DMS79 (cell line): Measurements from ENCODE around the gene FAXC.
"Not testable (repeated sequence)": the region's sequence is repeated elsewhere in the genome, so short reads cannot be mapped to it uniquely, and the experiment has no call there.

ENCODE experiments used
- DNase-seq: peaks from one replicate; lab custom pipeline; 2025; lab: John Stamatoyannopoulos, UW

The FAXC gene

GRCh38 chr6:99285881-99286280 is 63.6 kb downstream of the FAXC start:
- no peak for DNase-seq

GRCh38 chr6:99282479-99283062 is 66.9 kb downstream of the FAXC start:
- no peak for DNase-seq

- no peak for DNase-seq
Observed at GRCh38 chr6:99276747-99277146, 72.7 kb downstream of the FAXC start.

GRCh38 chr6:99270826-99271225 is 78.6 kb downstream of the FAXC start:
- no peak for DNase-seq

- no peak for DNase-seq
Observed at GRCh38 chr6:99270030-99270429, 79.4 kb downstream of the FAXC start.

- DNase-seq = no peak
Observed at GRCh38 chr6:99269207-99269606, 80.3 kb downstream of the FAXC start.

GRCh38 chr6:99266996-99267395 is 82.5 kb downstream of the FAXC start:
- not testable (repeated sequence) for DNase-seq

GRCh38 chr6:99265447-99265846 is 84.0 kb downstream of the FAXC start:
- not testable (repeated sequence) for DNase-seq

- no peak for DNase-seq
Observed at GRCh38 chr6:99254616-99255550, 94.6 kb downstream of the FAXC start.

GRCh38 chr6:99253271-99253670 is 96.2 kb downstream of the FAXC start:
- no peak for DNase-seq

- no peak for DNase-seq
Observed at GRCh38 chr6:99252421-99252820, 97.1 kb downstream of the FAXC start.

GRCh38 chr6:99250476-99250875 is 99.0 kb downstream of the FAXC start:
- DNase-seq = no peak

- no peak for DNase-seq
Observed at GRCh38 chr6:99246602-99247001, 102.9 kb downstream of the FAXC start.

GRCh38 chr6:99241905-99242534 is 107.5 kb downstream of the FAXC start:
- no peak for DNase-seq

GRCh38 chr6:99236010-99236409 is 113.5 kb downstream of the FAXC start:
- no peak for DNase-seq

- no peak for DNase-seq
Observed at GRCh38 chr6:99233219-99233618, 116.3 kb downstream of the FAXC start.

- DNase-seq = no peak
Observed at GRCh38 chr6:99232056-99232455, 117.4 kb downstream of the FAXC start.

GRCh38 chr6:99225172-99225571 is 124.3 kb downstream of the FAXC start:
- DNase-seq = no peak
